GM18507 (cell line): ENCODE results near the gene RAB7A.

Experiments used
- DNase-seq: peaks from one replicate; pipeline ENCODE4 v3.0.0; 2011; ENCODE audit warnings: low read depth; ENCODE audit not compliant: insufficient read length; ENCODE audit errors: extremely low spot score
- FAIRE-seq: peaks from 2 replicates; lab custom pipeline; 2011; peaks lifted over from hg19 to GRCh38; lab: Jason Lieb, UNC

The RAB7A gene

GRCh38 chr3:128726023-128727016 lies at the start of gene RAB7A:
RAB7A (plus strand) TSS chr3:128726183; CDS start chr3:128795368, 69,185 bp downstream.
- FAIRE-seq (peak; percentile 96), DNase-seq (peak; percentile 96)

- DNase-seq: no peak
- no peak for FAIRE-seq
Observed at GRCh38 chr3:128679338-128679737, 46.6 kb upstream of the RAB7A start.

- DNase-seq (peak; percentile 91), FAIRE-seq (peak; percentile 96)
Observed at GRCh38 chr3:128680603-128681368, 45.2 kb upstream of the RAB7A start.

DNA sequence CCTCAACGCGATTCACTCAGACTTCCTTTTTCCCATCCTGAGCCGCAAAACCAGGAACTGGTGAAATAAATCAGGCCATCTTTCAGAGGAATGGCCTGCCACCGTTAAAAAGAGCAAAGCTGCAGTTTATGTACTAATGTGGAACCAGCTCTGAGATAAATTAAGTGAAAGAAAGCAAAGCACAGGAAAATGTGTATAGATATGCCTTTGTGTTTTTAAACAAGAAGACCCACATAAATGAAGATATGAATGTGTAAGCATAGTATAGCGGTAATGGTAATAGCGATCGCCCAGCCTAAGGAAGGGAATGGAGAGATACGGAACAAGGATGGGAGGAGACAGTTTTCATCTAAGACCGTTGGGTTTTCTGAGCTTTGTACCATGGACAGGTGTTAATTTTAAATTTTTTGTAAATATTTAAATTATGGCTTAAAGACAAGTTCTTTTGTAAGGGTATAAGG lies 44.6 kb upstream of the RAB7A start:
- FAIRE-seq: no peak
- no peak for DNase-seq

DNA sequence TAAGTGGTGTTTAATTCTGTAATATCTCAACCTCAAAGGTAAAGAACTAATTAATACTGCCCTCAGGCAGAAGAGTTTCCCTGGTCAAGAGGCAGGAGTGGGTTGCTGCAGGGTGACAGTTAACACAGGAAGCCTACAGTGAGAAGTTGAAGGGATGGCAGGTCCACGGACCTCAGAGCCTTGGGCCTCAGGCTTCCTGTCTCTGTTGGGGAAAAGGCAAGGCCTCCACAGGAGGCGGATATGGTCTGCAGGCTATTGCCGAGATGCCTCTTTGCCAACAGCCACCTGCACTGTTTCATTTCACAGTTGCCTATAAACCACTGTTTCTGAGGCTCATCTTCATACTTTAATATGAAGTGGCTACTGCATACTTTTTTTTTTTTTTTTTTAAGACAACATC lies 42.0 kb upstream of the RAB7A start:
- DNase-seq (no peak), FAIRE-seq (no peak)

GRCh38 chr3:128684986-128685726 lies 40.8 kb upstream of the RAB7A start:
- no peak for DNase-seq
- FAIRE-seq: no peak

GRCh38 chr3:128686465-128686864 lies 39.5 kb upstream of the RAB7A start:
- DNase-seq (no peak), FAIRE-seq (no peak)

GRCh38 chr3:128689060-128689459 lies 36.9 kb upstream of the RAB7A start:
- FAIRE-seq (no peak), DNase-seq (no peak)

DNA sequence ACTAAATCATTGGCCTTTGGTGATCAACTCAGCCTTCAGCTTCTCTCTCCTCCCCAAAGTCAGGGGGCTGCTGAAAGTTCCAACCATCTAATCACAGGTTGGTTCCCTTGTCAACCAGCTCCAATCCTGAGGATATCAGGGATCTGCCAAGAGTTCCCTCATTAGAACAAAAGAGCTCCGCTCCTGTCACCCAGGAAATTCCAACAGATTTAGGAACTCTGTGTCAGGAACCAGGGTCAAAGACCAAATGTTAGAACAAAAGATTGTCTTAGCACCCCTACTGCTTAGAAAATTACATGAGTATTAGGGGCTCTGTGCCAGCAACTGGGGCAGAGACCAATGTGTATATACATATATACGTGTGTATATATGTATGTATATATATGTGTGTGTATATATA lies 32.3 kb upstream of the RAB7A start:
- no peak for FAIRE-seq
- DNase-seq: no peak

GRCh38 chr3:128697341-128697740 lies 28.6 kb upstream of the RAB7A start:
- FAIRE-seq: no peak
- no peak for DNase-seq

DNA sequence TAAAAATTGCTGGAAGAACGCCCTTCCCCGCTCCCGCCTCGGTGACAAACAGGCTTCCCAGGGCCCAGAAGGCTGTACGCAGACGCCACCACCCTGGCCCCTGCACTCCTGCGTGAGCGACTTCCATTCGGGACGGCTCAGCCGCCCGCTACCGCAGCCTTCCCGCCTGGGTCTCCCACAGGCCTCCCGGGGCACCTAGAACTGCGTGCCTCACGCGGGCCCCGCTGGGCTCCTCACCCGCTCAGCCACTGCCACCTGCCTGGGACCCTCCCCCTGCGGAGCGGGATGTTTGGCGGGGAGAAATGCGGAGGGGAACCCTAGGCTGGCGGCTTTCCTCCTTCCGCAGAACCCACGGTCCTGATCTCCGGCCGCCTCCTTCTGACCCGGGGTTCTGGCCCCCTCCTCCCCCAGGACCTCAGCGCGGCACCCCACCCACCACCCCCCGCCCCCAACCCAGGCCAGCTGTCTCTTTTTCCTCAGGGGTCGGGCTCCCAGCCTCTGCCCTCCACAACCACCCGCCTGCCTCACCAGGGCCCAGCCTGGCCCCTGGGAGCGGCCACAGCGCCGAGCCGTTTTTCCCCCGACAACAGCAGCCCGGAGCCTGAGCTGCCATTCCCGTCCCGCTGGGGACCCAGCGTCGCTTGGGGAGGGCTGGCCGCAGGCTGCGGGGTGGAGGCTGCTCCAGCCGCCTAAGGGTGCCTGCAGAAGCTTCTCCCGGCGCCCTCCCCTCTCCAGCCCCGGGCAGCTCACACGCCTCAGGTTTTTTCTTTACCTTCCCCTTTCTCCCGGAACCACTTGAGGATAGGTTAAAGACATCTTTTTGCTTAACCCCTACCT lies 27.6 kb upstream of the RAB7A start:
- FAIRE-seq: no peak
- DNase-seq: no peak

DNA sequence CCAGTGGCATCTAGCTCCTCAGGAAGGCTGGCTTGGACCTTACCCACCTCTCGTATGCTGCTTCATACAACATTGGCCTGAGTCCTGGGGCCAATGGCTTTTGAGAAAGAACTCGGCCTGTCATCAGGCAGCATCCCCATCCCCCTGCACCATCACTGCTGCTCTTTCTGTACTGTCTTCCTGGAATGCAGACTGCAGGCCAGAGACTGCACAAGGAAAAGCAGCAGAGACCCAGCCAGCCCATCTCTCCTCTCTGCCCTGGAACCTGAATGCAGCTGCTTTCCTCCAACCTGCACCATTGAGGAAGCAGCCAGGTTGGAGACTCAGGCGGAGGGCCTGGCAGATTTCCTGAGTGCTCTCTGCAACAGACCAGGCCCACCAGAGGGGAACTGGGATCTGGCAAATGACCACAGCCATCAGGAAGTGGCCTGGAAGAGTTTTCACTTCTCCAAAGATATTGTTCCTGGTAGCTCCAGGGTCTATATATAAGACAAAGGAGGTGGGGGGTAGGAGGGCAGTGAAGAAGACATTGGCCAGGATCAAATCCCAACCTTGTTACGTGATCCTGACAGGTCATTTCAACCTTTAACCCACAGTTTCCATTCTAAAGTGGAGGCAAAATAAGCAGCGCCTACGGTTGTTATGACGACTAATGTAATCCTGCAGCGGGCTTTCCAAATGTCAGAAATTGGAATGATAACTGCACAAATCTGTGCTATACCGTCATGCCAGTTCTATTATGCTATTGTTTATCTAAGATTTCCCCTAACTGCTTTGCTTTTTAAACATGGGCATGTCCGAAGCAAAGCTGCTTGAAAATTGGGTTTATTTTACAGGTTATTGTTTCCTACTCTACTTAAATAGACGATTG lies 24.4 kb upstream of the RAB7A start:
- no peak for FAIRE-seq

DNA sequence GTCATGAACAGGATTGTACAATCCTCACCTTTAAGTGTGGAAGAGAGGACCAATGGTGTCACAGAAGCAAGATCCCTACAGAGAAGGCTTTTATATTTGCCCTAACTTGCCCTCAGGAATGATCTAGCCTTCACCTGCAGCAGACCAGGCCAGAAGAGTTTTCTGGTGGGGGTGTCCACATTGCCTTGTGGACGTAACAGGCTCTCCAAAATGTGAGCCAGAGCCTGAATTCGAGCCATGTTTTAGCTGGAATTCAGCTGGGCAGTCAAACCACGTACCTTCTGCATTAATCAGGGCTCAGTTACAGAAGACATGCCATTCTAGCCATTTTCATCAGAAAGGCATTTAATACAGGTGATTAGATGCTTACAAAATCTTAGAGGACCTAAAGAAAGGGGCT lies 23.6 kb upstream of the RAB7A start:
- FAIRE-seq: no peak
- DNase-seq: no peak

More for the DNA sequence above, 24.4 kb upstream of the RAB7A start:
- DNase-seq: no peak

DNA sequence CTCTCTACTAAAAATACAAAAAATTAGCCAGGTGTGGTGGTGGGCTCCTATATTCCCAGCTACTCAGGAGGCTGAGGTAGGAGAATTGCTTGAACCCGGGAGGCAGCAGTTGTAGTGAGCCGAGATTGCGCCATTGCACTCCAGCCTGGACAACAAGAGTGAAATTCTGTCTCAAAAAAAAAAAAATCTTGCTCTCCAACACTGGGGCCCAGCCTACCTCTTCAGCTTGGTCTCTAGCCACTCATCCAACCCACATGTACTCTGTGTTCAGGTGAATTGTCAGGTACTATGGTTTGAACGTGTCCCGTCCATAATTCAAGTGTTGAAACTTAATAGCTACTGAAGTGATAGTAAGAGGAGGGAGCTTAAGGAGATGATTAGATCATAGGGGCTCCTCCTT lies 22.4 kb upstream of the RAB7A start:
- DNase-seq (no peak), FAIRE-seq (no peak)

DNA sequence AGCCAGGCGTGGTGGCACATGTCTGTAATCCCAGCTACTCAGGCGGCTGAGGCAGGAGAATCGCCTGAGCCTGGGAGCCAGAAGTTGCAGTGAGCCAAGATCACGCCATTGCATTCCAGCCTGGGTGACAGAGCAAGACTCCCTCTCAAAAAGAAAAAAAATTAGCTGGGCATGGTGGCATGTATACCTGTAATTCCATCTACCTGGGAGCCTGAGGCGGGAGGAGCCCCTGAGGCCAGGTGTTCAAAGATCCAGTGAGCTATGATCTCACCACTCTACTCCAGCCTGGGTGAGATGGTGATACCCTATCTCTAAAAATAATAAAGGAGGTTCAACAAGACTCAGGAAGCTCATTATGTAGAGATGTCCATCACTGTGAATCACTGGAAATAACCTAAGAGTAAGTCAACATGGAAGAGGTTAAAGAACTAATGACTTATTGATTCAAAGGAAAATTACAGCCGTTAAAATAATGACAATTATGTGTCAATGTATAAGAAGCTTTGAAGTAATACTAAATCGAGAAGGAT lies 19.8 kb upstream of the RAB7A start:
- DNase-seq (no peak), FAIRE-seq (no peak)

DNA sequence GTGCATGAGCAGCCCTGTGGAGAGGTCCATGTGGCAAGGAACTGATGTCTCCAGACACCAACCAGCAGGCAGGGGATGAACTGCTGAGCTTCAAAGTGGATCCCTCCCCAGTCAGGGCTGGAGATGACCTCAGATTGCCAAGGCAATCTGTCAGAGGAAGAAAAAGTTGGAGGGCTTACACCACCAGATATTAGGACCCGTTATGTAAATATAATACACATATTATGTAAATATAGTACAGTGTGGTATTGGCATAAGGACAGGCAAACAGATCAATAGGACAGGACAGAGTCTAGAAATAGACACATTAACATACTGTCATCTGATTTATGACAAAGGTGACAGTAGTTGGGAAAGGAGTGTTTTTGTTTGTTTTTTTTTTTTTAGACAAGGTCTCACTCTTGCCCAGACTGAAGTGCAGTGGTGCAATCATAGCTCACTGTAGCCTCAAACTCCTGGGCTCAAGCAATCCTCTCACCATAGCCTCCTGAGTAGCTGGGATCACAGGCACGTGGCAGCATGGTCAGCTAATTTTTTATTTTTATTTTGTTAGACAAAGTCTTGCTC lies 18.0 kb upstream of the RAB7A start:
- no peak for DNase-seq
- FAIRE-seq: no peak

- no peak for FAIRE-seq
- DNase-seq: no peak
Observed at GRCh38 chr3:128709038-128709437, 16.9 kb upstream of the RAB7A start.
